GM23248 (cell line): ENCODE data around the gene APBA2. TPM values are rescaled to one million over a fixed set of nuclear protein-coding genes. Genes with fewer than 3 reads are reported as not detected.

ENCODE experiments used
- DNase-seq: peaks from one replicate; pipeline ENCODE4 v3.0.0-alpha.2; 2015
- H2AFZ ChIP-seq: fragments of 200-600 bp; sonication (generic); 2 replicates; pipeline ENCODE4 v1.6.1; 2016; ENCODE audit warnings: antibody characterized with exemption
- H3F3A ChIP-seq: fragments of 200-600 bp; sonication (generic); 2 replicates; pipeline ENCODE4 v1.6.1; 2016; ENCODE audit warnings: mild to moderate bottlenecking, antibody characterized with exemption, mixed run types; ENCODE audit not compliant: insufficient read depth
- H3K27ac ChIP-seq: fragments of 200-600 bp; sonication (generic); 2 replicates; pipeline ENCODE4 v1.5.1; 2016; ENCODE audit warnings: mild to moderate bottlenecking
- H3K27me3 ChIP-seq: fragments of 200-600 bp; sonication (generic); replicated peaks from 2 replicates; pipeline ENCODE4 v1.6.1; 2016; ENCODE audit warnings: mild to moderate bottlenecking; ENCODE audit not compliant: insufficient read depth
- H3K36me3 ChIP-seq: fragments of 200-600 bp; sonication (generic); 2 replicates; pipeline ENCODE4 v1.6.1; 2016; ENCODE audit warnings: low read depth, mild to moderate bottlenecking
- H3K4me1 ChIP-seq: fragments of 200-600 bp; sonication (generic); 2 replicates; pipeline ENCODE4 v1.6.1; 2016; ENCODE audit warnings: mild to moderate bottlenecking; ENCODE audit not compliant: insufficient read depth
- H3K4me2 ChIP-seq: fragments of 200-600 bp; sonication (generic); one replicate; pipeline ENCODE4 v1.6.1; 2016; ENCODE audit warnings: mild to moderate bottlenecking; ENCODE audit not compliant: unreplicated experiment
- H3K4me3 ChIP-seq: fragments of 200-600 bp; sonication (generic); 2 replicates; pipeline ENCODE4 v1.5.1; 2016; ENCODE audit warnings: mild to moderate bottlenecking
- H3K79me2 ChIP-seq: fragments of 200-600 bp; sonication (generic); 2 replicates; pipeline ENCODE4 v1.6.1; 2016; ENCODE audit warnings: mild to moderate bottlenecking; ENCODE audit not compliant: insufficient read depth
- H3K9ac ChIP-seq: fragments of 200-600 bp; sonication (generic); 2 replicates; pipeline ENCODE4 v1.6.1; 2016; ENCODE audit warnings: mild to moderate bottlenecking
- H3K9me2 ChIP-seq: fragments of 200-600 bp; sonication (generic); 2 replicates; pipeline ENCODE4 v1.6.1; 2016; ENCODE audit warnings: mixed run types, mild to moderate bottlenecking, moderate library complexity; ENCODE audit not compliant: insufficient read depth
- H3K9me3 ChIP-seq: fragments of 200-600 bp; sonication (generic); one replicate; pipeline ENCODE4 v1.6.1; 2017; ENCODE audit warnings: low read depth
- H4K20me1 ChIP-seq: fragments of 200-600 bp; sonication (generic); 2 replicates; pipeline ENCODE4 v1.6.0; 2016; ENCODE audit not compliant: insufficient read depth
- EZH2 ChIP-seq: fragments of 200-600 bp; sonication (generic); IDR thresholded peaks from 2 replicates; pipeline ENCODE4 v1.6.1; 2018; ENCODE audit warnings: antibody characterized with exemption, mild to moderate bottlenecking; ENCODE audit not compliant: insufficient read depth, poor library complexity, severe bottlenecking
- EZH2phosphoT487 ChIP-seq: fragments of 200-600 bp; sonication (generic); IDR thresholded peaks from 2 replicates; pipeline ENCODE4 v1.6.1; 2018; ENCODE audit warnings: antibody characterized with exemption, moderate library complexity, mild to moderate bottlenecking, low read depth; ENCODE audit not compliant: insufficient read depth
- WGBS, 2 experiments: methylation state at CpG; one replicate each; pipeline ENCODE4 v1.1.6; 2015 to 2017; ENCODE audit warnings: low lambda C conversion rate in 2 of 2, low coverage in 1 of 2; ENCODE audit errors: missing lambda C conversion rate in 2 of 2; 5-methylcytosine and 5-hydroxymethylcytosine counted together
- in situ Hi-C: fragments of 300-500 bp; cut with MboI; formaldehyde crosslinking; loops from 2 replicates; pipeline ENCODE4 v1.15.0; 2020
- polyA plus RNA-seq: library from polyadenylated mRNA; unstranded; fragments of >200 nt; fragmentation: Nextera tagmentation; extraction: Ambion mirVana; gene quantifications from 2 replicates; pipeline ENCODE4 v1.2.1, GENCODE V29; 2016
- total RNA-seq: library from RNA; depleted of rRNA; stranded (reverse); fragments of >200 nt; shearing (Covaris generic); gene quantifications from 2 replicates; pipeline ENCODE4 v1.2.3, GENCODE V29; 2014

Gene APBA2
- total and polyA plus RNA-seq, 2 experiments from 2014 or later, result 0.23 to 0.65 TPM

DNA sequence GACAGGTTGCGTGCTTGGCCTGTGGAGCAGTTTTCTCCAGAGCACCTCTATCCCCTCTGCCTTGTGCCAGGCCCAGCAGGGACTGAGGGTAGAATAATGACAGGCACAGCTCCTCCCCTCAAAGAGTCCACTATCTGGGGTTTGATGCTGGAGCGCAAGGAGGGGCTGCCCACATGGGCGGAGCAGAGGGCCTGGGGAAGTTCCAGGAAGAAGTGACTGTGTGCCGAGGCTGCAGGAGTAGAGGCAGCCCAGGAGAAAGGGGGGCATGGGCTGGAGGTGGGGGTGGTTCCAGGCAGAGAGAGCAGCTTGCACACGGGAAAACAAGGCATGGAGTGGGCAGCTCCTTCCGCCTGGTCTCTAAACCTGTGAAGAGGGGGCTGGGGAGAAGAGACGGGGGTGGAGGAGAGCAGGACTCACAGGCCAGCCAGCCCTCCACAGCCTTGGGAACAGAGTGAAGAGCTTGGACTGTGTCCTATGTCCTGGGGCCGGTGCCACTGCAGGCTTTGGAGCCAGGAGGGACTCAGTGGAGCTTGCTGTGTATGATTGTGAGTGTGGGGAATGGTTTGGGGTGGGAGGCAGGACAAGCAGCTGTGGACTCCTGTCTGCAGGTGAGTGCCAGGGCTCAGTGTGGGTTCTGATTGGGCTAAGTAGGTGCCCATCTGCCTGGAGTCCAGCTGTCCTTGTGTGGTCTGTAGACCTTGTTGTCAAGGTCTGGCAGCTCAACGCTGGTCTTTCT lies 48.1 kb downstream of the APBA2 start:
- TF ChIP-seq EZH2phosphoT487 (no peak), EZH2 (no peak)
- H3K4me1 ChIP-seq, result no peaks in the 10 kb centered on the region
- no peaks in the 10 kb centered on the region for H3K9me3 ChIP-seq
- no peak overlapping the region for H3K4me3 ChIP-seq
- no peak overlapping the region for H2AFZ ChIP-seq
- H4K20me1 ChIP-seq, result no peaks in the 10 kb centered on the region
- no peak overlapping the region for H3K27ac ChIP-seq
- no peak overlapping the region for H3K9ac ChIP-seq
- 31 to 39% methylated on average over 9 of the region's 9 CpGs for WGBS, 2 experiments
- no peak for DNase-seq
- no peaks in the 10 kb centered on the region for H3F3A ChIP-seq
- H3K79me2 ChIP-seq, result no peaks in the 10 kb centered on the region
- no peaks in the 10 kb centered on the region for H3K36me3 ChIP-seq
- in situ Hi-C loops, result no loop called here
- no peaks in the 10 kb centered on the region for H3K9me2 ChIP-seq
- H3K4me2 ChIP-seq, result no peak overlapping the region
- no peaks in the 10 kb centered on the region for H3K27me3 ChIP-seq

GRCh38 chr15:28934645-28935044 lies 48.9 kb downstream of the APBA2 start:
- DNase-seq, result no peak
- Histone ChIP-seq H3K27ac (no peak overlapping the region), H4K20me1 (no peaks in the 10 kb centered on the region), H3K4me1 (no peaks in the 10 kb centered on the region), H3K27me3 (no peaks in the 10 kb centered on the region), H3K4me2 (no peak overlapping the region), H3K36me3 (no peaks in the 10 kb centered on the region), H3K9me2 (no peaks in the 10 kb centered on the region), H3K79me2 (no peaks in the 10 kb centered on the region), H3F3A (no peaks in the 10 kb centered on the region), H3K9me3 (no peaks in the 10 kb centered on the region), H2AFZ (no peak overlapping the region), H3K9ac (no peak overlapping the region), H3K4me3 (no peak overlapping the region)
- 42 to 57% methylated on average over 6 of the region's 6 CpGs for WGBS, 2 experiments
- TF ChIP-seq EZH2phosphoT487 (no peak), EZH2 (no peak)
- in situ Hi-C loops, result no loop called here

DNA sequence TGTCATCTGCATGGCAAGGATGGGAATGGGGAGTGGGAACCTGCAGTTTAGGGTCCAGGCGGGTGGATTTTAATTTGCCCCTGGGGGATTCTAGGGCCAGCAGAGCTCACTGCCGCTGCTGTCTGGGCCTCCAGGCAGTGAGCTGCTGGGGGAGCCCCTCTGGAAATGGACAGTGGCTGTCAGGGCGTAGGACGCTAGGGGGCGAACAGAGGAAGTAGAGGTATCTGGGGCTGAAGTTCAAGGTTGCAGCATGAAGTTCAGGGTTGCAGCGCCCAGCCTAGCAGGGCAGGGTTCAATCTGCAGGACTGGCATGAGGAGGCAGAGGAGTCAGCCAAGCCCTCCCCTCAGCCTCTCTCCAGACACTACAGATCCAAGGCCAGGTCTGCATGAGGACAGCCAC lies 49.5 kb downstream of the APBA2 start:
- Histone ChIP-seq H3F3A (no peaks in the 10 kb centered on the region), H3K9ac (no peak overlapping the region), H3K4me3 (no peak overlapping the region), H3K27me3 (no peaks in the 10 kb centered on the region), H3K9me3 (no peaks in the 10 kb centered on the region), H3K36me3 (no peaks in the 10 kb centered on the region), H4K20me1 (no peaks in the 10 kb centered on the region), H3K27ac (no peak overlapping the region), H2AFZ (no peak overlapping the region), H3K9me2 (no peaks in the 10 kb centered on the region), H3K79me2 (no peaks in the 10 kb centered on the region), H3K4me1 (no peaks in the 10 kb centered on the region), H3K4me2 (no peak overlapping the region)
- WGBS, 2 experiments, result 39 to 49% methylated on average over 6 of the region's 6 CpGs
- DNase-seq, result peak; percentile 6
- no peak for TF ChIP-seq EZH2phosphoT487
- TF ChIP-seq EZH2, result no peak
- in situ Hi-C loops, result no loop called here

- in situ Hi-C loops, result no loop called here
- TF ChIP-seq EZH2phosphoT487 (no peak), EZH2 (no peak)
- H3K4me1 ChIP-seq, result no peaks in the 10 kb centered on the region
- H4K20me1 ChIP-seq, result no peaks in the 10 kb centered on the region
- H3K79me2 ChIP-seq, result no peaks in the 10 kb centered on the region
- no peaks in the 10 kb centered on the region for H3K9me3 ChIP-seq
- H3K27me3 ChIP-seq, result no peaks in the 10 kb centered on the region
- no peak overlapping the region for H3K4me2 ChIP-seq
- no peak overlapping the region for H3K9ac ChIP-seq
- no peaks in the 10 kb centered on the region for H3K36me3 ChIP-seq
- DNase-seq, result no peak
- H3K4me3 ChIP-seq, result no peak overlapping the region
- 40 to 52% methylated on average over 8 of the region's 8 CpGs for WGBS, 2 experiments
- H3K27ac ChIP-seq, result no peak overlapping the region
- no peaks in the 10 kb centered on the region for H3F3A ChIP-seq
- H2AFZ ChIP-seq, result no peak overlapping the region
- H3K9me2 ChIP-seq, result no peaks in the 10 kb centered on the region
Measured at GRCh38 chr15:28936081-28936480, 50.3 kb downstream of the APBA2 start.

- H3K4me1 ChIP-seq, result no peaks in the 10 kb centered on the region
- H3K27ac ChIP-seq, result no peak overlapping the region
- no peaks in the 10 kb centered on the region for H3K36me3 ChIP-seq
- no peak overlapping the region for H3K4me3 ChIP-seq
- in situ Hi-C loops, result no loop called here
- no peak for TF ChIP-seq EZH2phosphoT487
- TF ChIP-seq EZH2, result no peak
- no peak overlapping the region for H3K9ac ChIP-seq
- no peaks in the 10 kb centered on the region for H3K27me3 ChIP-seq
- H4K20me1 ChIP-seq, result no peaks in the 10 kb centered on the region
- H3K4me2 ChIP-seq, result no peak overlapping the region
- 48 to 61% methylated on average over 9 of the region's 9 CpGs for WGBS, 2 experiments
- H2AFZ ChIP-seq, result no peak overlapping the region
- H3F3A ChIP-seq, result no peaks in the 10 kb centered on the region
- no peak for DNase-seq
- no peaks in the 10 kb centered on the region for H3K79me2 ChIP-seq
- H3K9me3 ChIP-seq, result no peaks in the 10 kb centered on the region
- no peaks in the 10 kb centered on the region for H3K9me2 ChIP-seq
Measured at GRCh38 chr15:28936481-28936881, 50.7 kb downstream of the APBA2 start.
